Measurements from ENCODE around the gene TTC23. TPM values are rescaled to one million over a fixed set of nuclear protein-coding genes. Genes with fewer than 3 reads are reported as not detected.

The TTC23 gene
- 11.9 and 31.9 TPM in 2 replicates for total RNA-seq (2014; rRNA removed; shearing (Covaris generic))

- Histone ChIP-seq H3K4me1 (replicated peaks) (peaks cover 10% of the 10 kb centered on the region; the same call in 1 of the 2 replicates), H3K9me3 (replicated peaks) (no peaks in the 10 kb centered on the region), H3K27me3 (replicated peaks) (no peaks in the 10 kb centered on the region), H3K4me3 (peak within 1 kb of the TSS; percentile 78), H3K36me3 (peaks cover 6% of the 10 kb centered on the region; the same call in 1 of the 2 replicates), H3K27ac (peak within 1 kb of the TSS; percentile 91)
- peak in 1 of 2 experiments; percentile 86 for DNase-seq (ENCODE audit: low read depth in 1 of 2, low spot score in 2 of 2)
These were observed at the start of gene TTC23 for GRCh38 chr15:99249270-99249841. Gene TTC23 (minus strand): TSS chr15:99249581. CDS start chr15:99228712, 20,869 bp downstream.

GRCh38 chr15:99296386-99296785 lies 47.0 kb upstream of the TTC23 start:
- H3K27ac ChIP-seq = no peak overlapping the region
- H3K36me3 ChIP-seq = peaks cover 5% of the 10 kb centered on the region; the same call in 1 of the 2 replicates
- H3K4me3 ChIP-seq = no peak overlapping the region
- DNase-seq (ENCODE audit: low read depth in 1 of 2, low spot score in 2 of 2) = no peak
- H3K4me1 ChIP-seq (replicated peaks) = no peaks in the 10 kb centered on the region
- no peaks in the 10 kb centered on the region for H3K27me3 ChIP-seq (replicated peaks)
- peaks cover 7% of the 10 kb centered on the region; the same call in 1 of the 2 replicates for H3K9me3 ChIP-seq (replicated peaks)

GRCh38 chr15:99295840-99296239 lies 46.5 kb upstream of the TTC23 start:
- DNase-seq (ENCODE audit: low read depth in 1 of 2, low spot score in 2 of 2) = no peak
- Histone ChIP-seq H3K36me3 (peaks cover 5% of the 10 kb centered on the region; the same call in 1 of the 2 replicates), H3K4me1 (replicated peaks) (no peaks in the 10 kb centered on the region), H3K9me3 (replicated peaks) (peaks cover 7% of the 10 kb centered on the region; the same call in 1 of the 2 replicates), H3K27me3 (replicated peaks) (no peaks in the 10 kb centered on the region), H3K4me3 (no peak overlapping the region), H3K27ac (no peak overlapping the region)

GRCh38 chr15:99291643-99292042 lies 42.3 kb upstream of the TTC23 start:
- Histone ChIP-seq H3K27ac (no peak overlapping the region), H3K27me3 (replicated peaks) (no peaks in the 10 kb centered on the region), H3K36me3 (peaks cover 5% of the 10 kb centered on the region), H3K9me3 (replicated peaks) (peaks cover 7% of the 10 kb centered on the region; the same call in 1 of the 2 replicates), H3K4me3 (no peak overlapping the region), H3K4me1 (replicated peaks) (no peaks in the 10 kb centered on the region)
- no peak for DNase-seq (ENCODE audit: low read depth in 1 of 2, low spot score in 2 of 2)

- Histone ChIP-seq H3K4me3 (no peak overlapping the region), H3K4me1 (replicated peaks) (no peaks in the 10 kb centered on the region; the same call in 1 of the 2 replicates), H3K27me3 (replicated peaks) (no peaks in the 10 kb centered on the region), H3K36me3 (peaks cover 2% of the 10 kb centered on the region; the same call in 1 of the 2 replicates), H3K27ac (no peak overlapping the region), H3K9me3 (replicated peaks) (no peaks in the 10 kb centered on the region)
- no peak for DNase-seq (ENCODE audit: low read depth in 1 of 2, low spot score in 2 of 2)
These were observed 34.3 kb upstream of the TTC23 start for GRCh38 chr15:99283717-99284116.

GRCh38 chr15:99282586-99282985 lies 33.2 kb upstream of the TTC23 start:
- H3K27me3 ChIP-seq (replicated peaks) = no peaks in the 10 kb centered on the region
- H3K36me3 ChIP-seq = 0 out of 2 replicates have a peak, but pooled peaks cover 3% of the 10 kb centered on the region
- H3K9me3 ChIP-seq (replicated peaks) = no peaks in the 10 kb centered on the region
- H3K27ac ChIP-seq = no peak overlapping the region
- no peaks in the 10 kb centered on the region; the same call in 1 of the 2 replicates for H3K4me1 ChIP-seq (replicated peaks)
- no peak overlapping the region for H3K4me3 ChIP-seq
- no peak for DNase-seq (ENCODE audit: low read depth in 1 of 2, low spot score in 2 of 2)

- Histone ChIP-seq H3K4me3 (no peak overlapping the region), H3K4me1 (replicated peaks) (no peaks in the 10 kb centered on the region; the same call in 1 of the 2 replicates), H3K27ac (no peak overlapping the region), H3K36me3 (0 out of 2 replicates have a peak, but pooled peaks cover 3% of the 10 kb centered on the region), H3K27me3 (replicated peaks) (no peaks in the 10 kb centered on the region), H3K9me3 (replicated peaks) (no peaks in the 10 kb centered on the region)
- no peak for DNase-seq (ENCODE audit: low read depth in 1 of 2, low spot score in 2 of 2)
These were observed 32.7 kb upstream of the TTC23 start for GRCh38 chr15:99282121-99282520.

GRCh38 chr15:99279827-99280226 lies 30.4 kb upstream of the TTC23 start:
- no peaks in the 10 kb centered on the region; the same call in 1 of the 2 replicates for H3K4me1 ChIP-seq (replicated peaks)
- no peak overlapping the region for H3K4me3 ChIP-seq
- H3K9me3 ChIP-seq (replicated peaks) = no peaks in the 10 kb centered on the region
- DNase-seq (ENCODE audit: low read depth in 1 of 2, low spot score in 2 of 2) = no peak
- no peak overlapping the region for H3K27ac ChIP-seq
- H3K27me3 ChIP-seq (replicated peaks) = no peaks in the 10 kb centered on the region
- H3K36me3 ChIP-seq = 0 out of 2 replicates have a peak, but pooled peaks cover 3% of the 10 kb centered on the region

GRCh38 chr15:99279290-99279689 lies 29.9 kb upstream of the TTC23 start:
- H3K36me3 ChIP-seq = 0 out of 2 replicates have a peak, but pooled peaks cover 3% of the 10 kb centered on the region
- H3K9me3 ChIP-seq (replicated peaks) = no peaks in the 10 kb centered on the region
- H3K4me1 ChIP-seq (replicated peaks) = no peaks in the 10 kb centered on the region; the same call in 1 of the 2 replicates
- DNase-seq (ENCODE audit: low read depth in 1 of 2, low spot score in 2 of 2) = no peak
- H3K27me3 ChIP-seq (replicated peaks) = no peaks in the 10 kb centered on the region
- H3K27ac ChIP-seq = no peak overlapping the region
- no peak overlapping the region for H3K4me3 ChIP-seq

GRCh38 chr15:99275525-99276128 lies 26.2 kb upstream of the TTC23 start:
- Histone ChIP-seq H3K36me3 (0 out of 2 replicates have a peak, but pooled peaks cover 3% of the 10 kb centered on the region), H3K4me1 (replicated peaks) (no peaks in the 10 kb centered on the region; the same call in 1 of the 2 replicates), H3K4me3 (no peak overlapping the region), H3K27ac (no peak overlapping the region), H3K27me3 (replicated peaks) (no peaks in the 10 kb centered on the region), H3K9me3 (replicated peaks) (no peaks in the 10 kb centered on the region; the same call in 1 of the 2 replicates)
- DNase-seq (ENCODE audit: low read depth in 1 of 2, low spot score in 2 of 2) = no peak

GRCh38 chr15:99275061-99275460 lies 25.7 kb upstream of the TTC23 start:
- Histone ChIP-seq H3K4me1 (replicated peaks) (no peaks in the 10 kb centered on the region; the same call in 1 of the 2 replicates), H3K27ac (no peak overlapping the region), H3K27me3 (replicated peaks) (no peaks in the 10 kb centered on the region), H3K4me3 (no peak overlapping the region), H3K9me3 (replicated peaks) (no peaks in the 10 kb centered on the region; the same call in 1 of the 2 replicates), H3K36me3 (0 out of 2 replicates have a peak, but pooled peaks cover 3% of the 10 kb centered on the region)
- DNase-seq (ENCODE audit: low read depth in 1 of 2, low spot score in 2 of 2) = no peak

- no peak overlapping the region for H3K27ac ChIP-seq
- no peaks in the 10 kb centered on the region; the same call in 1 of the 2 replicates for H3K9me3 ChIP-seq (replicated peaks)
- H3K27me3 ChIP-seq (replicated peaks) = no peaks in the 10 kb centered on the region
- H3K36me3 ChIP-seq = 0 out of 2 replicates have a peak, but pooled peaks cover 1% of the 10 kb centered on the region
- no peak overlapping the region for H3K4me3 ChIP-seq
- no peaks in the 10 kb centered on the region for H3K4me1 ChIP-seq (replicated peaks)
- no peak for DNase-seq (ENCODE audit: low read depth in 1 of 2, low spot score in 2 of 2)
These were observed 24.4 kb upstream of the TTC23 start for GRCh38 chr15:99273801-99274200.

GRCh38 chr15:99268431-99268830 lies 19.1 kb upstream of the TTC23 start:
- no peaks in the 10 kb centered on the region for H3K27me3 ChIP-seq (replicated peaks)
- H3K9me3 ChIP-seq (replicated peaks) = no peaks in the 10 kb centered on the region; the same call in 1 of the 2 replicates
- no peak overlapping the region for H3K27ac ChIP-seq
- H3K4me1 ChIP-seq (replicated peaks) = no peaks in the 10 kb centered on the region
- no peak for DNase-seq (ENCODE audit: low read depth in 1 of 2, low spot score in 2 of 2)
- no peak overlapping the region for H3K4me3 ChIP-seq
- H3K36me3 ChIP-seq = no peaks in the 10 kb centered on the region

- H3K4me3 ChIP-seq = no peak overlapping the region
- DNase-seq (ENCODE audit: low read depth in 1 of 2, low spot score in 2 of 2) = no peak
- H3K36me3 ChIP-seq = no peaks in the 10 kb centered on the region
- H3K9me3 ChIP-seq (replicated peaks) = no peaks in the 10 kb centered on the region; the same call in 1 of the 2 replicates
- no peaks in the 10 kb centered on the region for H3K4me1 ChIP-seq (replicated peaks)
- H3K27me3 ChIP-seq (replicated peaks) = no peaks in the 10 kb centered on the region
- H3K27ac ChIP-seq = no peak overlapping the region
These were observed 18.6 kb upstream of the TTC23 start for GRCh38 chr15:99267957-99268356.

Data from SJSA1 (cell line).